AG04450 (cell line): ENCODE data around the gene HOXB8. TPM values are rescaled to one million over a fixed set of nuclear protein-coding genes. Genes with fewer than 3 reads are reported as not detected.

ENCODE experiments used
- CTCF ChIA-PET: fragments of 300-600, 350-600 bp; formaldehyde crosslinking; extraction: SDS; loops from one replicate; lab custom pipeline; 2022; ENCODE audit warnings: antibody characterized with exemption, inconsistent platforms; lab: Charles Lee
- POLR2A ChIA-PET: fragments of 350-600 bp; formaldehyde crosslinking; extraction: SDS; loops from one replicate; lab custom pipeline; 2021; ENCODE audit warnings: antibody characterized with exemption, inconsistent platforms; lab: Yijun Ruan, JAX
- DNase-seq: peaks from one replicate; pipeline ENCODE4 v3.0.0-alpha.2; 2011; ENCODE audit warnings: low read depth, low spot score
- H3K27ac ChIP-seq: one replicate; pipeline ENCODE4 v1.5.1; 2012; ENCODE audit warnings: low read depth, low read length, control low read depth
- H3K27me3 ChIP-seq: one replicate; pipeline ENCODE4 v1.6.0; 2012; ENCODE audit warnings: low read length; ENCODE audit not compliant: control insufficient read depth, insufficient read depth
- H3K4me3 ChIP-seq: 2 replicates; pipeline ENCODE4 v1.5.1; 2011; ENCODE audit warnings: mild to moderate bottlenecking, low read depth, low read length, control low read depth
- H3K9me3 ChIP-seq: 2 replicates; pipeline ENCODE4 v1.5.1; 2012; ENCODE audit warnings: low read length; ENCODE audit not compliant: control insufficient read depth, insufficient read depth
- polyA plus RNA-seq: library from polyadenylated mRNA; depleted of rRNA; stranded (reverse); fragments of >200 nt; gene quantifications from 2 replicates; pipeline ENCODE4 v1.2.3, GENCODE V29; 2011
- TF ChIP-seq, protein P1 (sequence below): IDR thresholded peaks from 2 replicates; pipeline ENCODE4 v1.5.1; 2011; ENCODE audit warnings: low read depth, low read length, control low read depth, inconsistent platforms

Gene HOXB8
- polyA plus RNA-seq, 1 experiment = 0.97 TPM

DNA sequence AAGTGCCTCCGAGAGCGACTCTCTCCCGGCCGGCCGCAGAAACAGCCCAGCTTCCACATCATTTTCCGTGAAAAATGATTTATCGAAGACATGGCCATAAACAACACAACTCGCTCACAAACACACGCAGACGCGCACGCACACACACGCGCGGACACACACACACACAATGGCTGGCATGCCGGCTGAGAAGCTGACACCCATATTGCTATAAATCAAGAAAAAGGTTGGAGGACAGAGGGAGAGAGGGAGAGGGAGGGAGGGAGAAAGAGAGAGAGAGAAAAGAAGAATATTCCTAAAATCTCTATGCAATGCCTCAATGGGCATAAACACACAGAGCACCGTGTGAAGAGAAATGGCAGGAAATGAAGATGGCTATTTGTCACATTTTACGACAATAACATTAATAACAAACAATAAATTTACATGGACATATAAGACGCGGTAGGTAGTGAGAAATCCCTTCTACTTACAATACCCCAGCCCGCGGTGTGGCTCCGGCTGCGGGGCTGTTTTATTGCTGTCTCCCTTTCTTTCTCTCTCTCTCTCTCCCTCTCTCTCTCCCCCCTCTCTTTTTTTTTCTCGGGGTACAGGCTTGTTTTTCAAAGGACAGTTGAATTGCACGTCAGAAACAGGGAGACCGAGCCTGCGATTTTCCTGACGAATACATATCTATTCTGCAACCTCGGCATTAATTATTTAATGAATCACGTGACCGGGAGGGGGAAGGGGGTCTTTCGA lies 46.4 kb downstream of the HOXB8 start:
- peak overlapping the region; percentile 90 for H3K4me3 ChIP-seq
- ChIA-PET POLR2A (interaction anchor here (0.8 to 4.5 kb wide), 6 partner anchors 8 to 19 kb away, joined by 3 to 40 read pairs (median 5); partner anchors contain the start of gene HOXB4), CTCF (interaction anchor here (1.3 to 3.3 kb wide), 5 partner anchors 16 to 233 kb away, joined by 3 to 13 read pairs (median 5); partner anchors contain the start of gene HOXB5)
- no peak for DNase-seq
- H3K9me3 ChIP-seq = no peaks in the 10 kb centered on the region
- H3K27me3 ChIP-seq = no peaks in the 10 kb centered on the region
- TF ChIP-seq, protein P1, sequence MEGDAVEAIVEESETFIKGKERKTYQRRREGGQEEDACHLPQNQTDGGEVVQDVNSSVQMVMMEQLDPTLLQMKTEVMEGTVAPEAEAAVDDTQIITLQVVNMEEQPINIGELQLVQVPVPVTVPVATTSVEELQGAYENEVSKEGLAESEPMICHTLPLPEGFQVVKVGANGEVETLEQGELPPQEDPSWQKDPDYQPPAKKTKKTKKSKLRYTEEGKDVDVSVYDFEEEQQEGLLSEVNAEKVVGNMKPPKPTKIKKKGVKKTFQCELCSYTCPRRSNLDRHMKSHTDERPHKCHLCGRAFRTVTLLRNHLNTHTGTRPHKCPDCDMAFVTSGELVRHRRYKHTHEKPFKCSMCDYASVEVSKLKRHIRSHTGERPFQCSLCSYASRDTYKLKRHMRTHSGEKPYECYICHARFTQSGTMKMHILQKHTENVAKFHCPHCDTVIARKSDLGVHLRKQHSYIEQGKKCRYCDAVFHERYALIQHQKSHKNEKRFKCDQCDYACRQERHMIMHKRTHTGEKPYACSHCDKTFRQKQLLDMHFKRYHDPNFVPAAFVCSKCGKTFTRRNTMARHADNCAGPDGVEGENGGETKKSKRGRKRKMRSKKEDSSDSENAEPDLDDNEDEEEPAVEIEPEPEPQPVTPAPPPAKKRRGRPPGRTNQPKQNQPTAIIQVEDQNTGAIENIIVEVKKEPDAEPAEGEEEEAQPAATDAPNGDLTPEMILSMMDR = no peak
- peak overlapping the region; percentile 61 for H3K27ac ChIP-seq

DNA sequence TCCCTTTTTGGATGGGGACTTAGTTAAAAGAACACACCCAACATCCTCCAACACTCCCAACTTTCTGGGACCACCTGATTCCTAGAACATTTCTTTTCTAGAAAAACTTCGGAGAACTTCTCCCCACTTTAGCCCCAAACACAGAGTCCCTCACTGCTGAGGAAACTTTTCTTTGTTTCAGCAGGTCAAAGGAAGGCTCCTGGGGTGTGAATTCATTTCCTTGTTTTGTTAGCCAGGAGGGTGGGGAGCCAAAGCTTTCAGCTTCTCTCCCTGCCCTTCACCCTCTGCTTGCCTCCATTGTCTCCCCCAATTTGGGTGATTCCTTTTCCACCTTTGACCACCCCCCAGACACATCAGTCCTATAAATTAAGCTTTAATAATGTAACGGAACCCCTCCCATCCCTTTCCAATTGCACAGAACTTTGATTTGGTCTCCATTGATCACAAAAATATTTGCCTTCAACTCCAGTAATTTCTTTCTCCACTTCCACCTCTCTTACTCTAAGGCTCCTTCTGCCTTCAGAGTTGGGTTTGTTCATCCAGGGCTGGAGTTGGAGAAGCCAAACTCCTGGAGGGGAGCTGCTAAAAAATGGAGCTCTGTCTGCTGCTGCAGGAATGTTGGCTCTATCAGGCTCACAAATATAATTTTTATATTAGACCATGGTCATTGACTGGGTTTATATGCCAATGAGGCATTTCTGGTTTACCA lies 47.3 kb downstream of the HOXB8 start:
- ChIA-PET POLR2A (interaction anchor here (0.8 to 4.5 kb wide), 5 partner anchors 8 to 20 kb away, joined by 3 to 40 read pairs (median 6); partner anchors contain the start of gene HOXB4), CTCF (interaction anchor here (0.6 to 3.3 kb wide), 6 partner anchors 16 to 232 kb away, joined by 3 to 13 read pairs (median 4); partner anchors contain the start of gene HOXB5)
- no peak for DNase-seq
- TF ChIP-seq, protein P1 = no peak
- H3K9me3 ChIP-seq = no peaks in the 10 kb centered on the region
- peak overlapping the region; percentile 83 for H3K27ac ChIP-seq
- no peaks in the 10 kb centered on the region for H3K27me3 ChIP-seq
- peak overlapping the region; percentile 90 for H3K4me3 ChIP-seq

DNA sequence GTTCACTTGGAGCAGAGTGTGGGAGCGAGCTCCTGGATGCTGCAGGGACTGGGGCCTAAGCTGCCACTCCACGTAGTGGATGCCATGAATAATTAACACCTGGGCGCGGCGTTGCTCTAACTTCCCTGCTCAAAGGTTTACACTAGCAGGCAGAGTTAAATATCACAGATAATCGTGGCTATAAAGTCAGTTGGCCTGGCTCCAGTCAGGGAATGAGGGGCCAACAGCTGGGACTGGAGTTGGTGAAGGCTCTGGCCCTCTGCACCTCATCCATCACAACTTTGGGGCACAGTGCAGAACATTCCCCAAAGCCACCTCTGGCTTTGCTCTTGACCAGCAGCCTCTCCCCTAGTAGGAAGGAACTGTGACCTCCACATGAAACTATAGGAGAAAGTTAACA lies 47.9 kb downstream of the HOXB8 start:
- peak overlapping the region; percentile 83 for H3K27ac ChIP-seq
- peak overlapping the region; percentile 90; the same call in 1 of the 2 replicates for H3K4me3 ChIP-seq
- ChIA-PET CTCF (interaction anchor here (0.6 to 3.3 kb wide), 6 partner anchors 16 to 231 kb away, joined by 3 to 13 read pairs (median 4); partner anchors contain the start of gene HOXB5), POLR2A (interaction anchor here (1.0 to 4.5 kb wide), 3 partner anchors 9 to 15 kb away, joined by 3 to 40 read pairs (median 3); no protein-coding TSS in a partner anchor)
- TF ChIP-seq, protein P1 = no peak
- H3K27me3 ChIP-seq = no peaks in the 10 kb centered on the region
- no peak for DNase-seq
- H3K9me3 ChIP-seq = no peaks in the 10 kb centered on the region

DNA sequence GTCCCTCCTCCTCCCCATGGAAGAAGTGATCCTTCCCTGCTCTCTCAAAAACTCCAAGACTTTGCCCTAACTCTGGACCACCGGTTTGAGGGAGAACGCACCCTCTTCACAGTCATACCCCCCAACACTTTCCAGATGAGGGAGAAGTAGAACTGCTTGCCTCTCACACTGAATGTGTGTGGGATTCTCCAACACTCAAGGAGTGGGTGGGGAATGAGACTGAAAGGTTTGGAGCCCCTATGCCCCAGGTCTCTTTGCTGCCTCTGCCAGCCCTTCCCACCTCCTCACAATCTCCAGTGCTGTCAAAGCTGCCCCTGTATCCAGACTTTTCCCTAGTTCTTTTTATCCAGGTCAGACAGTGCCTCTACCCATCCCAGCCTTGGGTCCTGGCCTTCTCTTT lies 48.4 kb downstream of the HOXB8 start:
- TF ChIP-seq, protein P1 = no peak
- ChIA-PET POLR2A (interaction anchor here (0.8 to 1.6 kb wide), 3 partner anchors 11 to 24 kb away, joined by 3 to 12 read pairs (median 3); no protein-coding TSS in a partner anchor), CTCF (interaction anchor here (0.6 to 3.3 kb wide), 4 partner anchors 80 to 433 kb away, joined by 3 to 13 read pairs (median 4); no protein-coding TSS in a partner anchor)
- no peak for DNase-seq
- no peaks in the 10 kb centered on the region for H3K27me3 ChIP-seq
- H3K27ac ChIP-seq = peak overlapping the region; percentile 83
- peak overlapping the region; percentile 20 for H3K4me3 ChIP-seq
- no peaks in the 10 kb centered on the region for H3K9me3 ChIP-seq
